GM12878 (cell line): Measurements from ENCODE around the gene MAPKAP1. TPM values are rescaled to one million over a fixed set of nuclear protein-coding genes. Genes with fewer than 3 reads are reported as not detected.

ENCODE experiments used
- ATAC-seq: fragments of 200-7000 bp; cut with Tn5 transposase; 3 replicates; pipeline ENCODE4 v1.9.1; 2020; ENCODE audit warnings: mild to moderate bottlenecking, moderate library complexity
- BruUV-seq: library from RNA; stranded (reverse); fragments of 400-500 nt; replicated peaks from 2 replicates; lab custom pipeline; 2021; lab: Mats Ljungman, UMichigan
- CTCF ChIA-PET: fragments of 300-600 bp; sonication (Branson Sonifier 250); formaldehyde crosslinking; extraction: SDS; loops from one replicate; lab custom pipeline; 2021; ENCODE audit warnings: inconsistent platforms; lab: Yijun Ruan, JAX
- POLR2A ChIA-PET: fragments of 350-600 bp; formaldehyde crosslinking; extraction: SDS; loops from one replicate; lab custom pipeline; 2021; ENCODE audit warnings: inconsistent platforms; lab: Charles Lee
- RAD21 ChIA-PET: fragments of 300-600 bp; sonication (Branson Sonifier 250); formaldehyde crosslinking; loops from one replicate; lab custom pipeline; 2023; ENCODE audit warnings: antibody characterized with exemption; ENCODE audit not compliant: unreplicated experiment; lab: Charles Lee
- SMC1A ChIA-PET: fragments of 300-600 bp; sonication (Branson Sonifier 250); formaldehyde crosslinking; loops from one replicate; lab custom pipeline; 2023; ENCODE audit not compliant: unreplicated experiment, uncharacterized antibody; lab: Charles Lee
- DNase-seq: peaks from one replicate; pipeline ENCODE4 v3.0.0-alpha.2; 2011; ENCODE audit warnings: low read depth, low spot score
- FAIRE-seq: peaks from 3 replicates; lab custom pipeline; 2011; peaks lifted over from hg19 to GRCh38; lab: Jason Lieb, UNC
- H2AFZ ChIP-seq: 2 replicates; pipeline ENCODE4 v1.6.0; 2011; ENCODE audit warnings: low read depth, low read length, control low read depth; ENCODE audit not compliant: control insufficient read depth
- H3K27ac ChIP-seq: 2 replicates; pipeline ENCODE4 v1.5.1; 2011; ENCODE audit warnings: control low read depth; ENCODE audit not compliant: control insufficient read depth, insufficient read depth
- H3K27me3 ChIP-seq, 2 experiments: replicated peaks in 1 of 2; 2 replicates each; pipeline versions ENCODE4 v1.6.0 to v1.6.1; 2011; ENCODE audit warnings: low read length in 1 of 2; ENCODE audit not compliant: control insufficient read depth in 2 of 2, insufficient read depth in 2 of 2
- H3K36me3 ChIP-seq, 2 experiments: 2 replicates each; pipeline ENCODE4 v1.5.1; 2011; ENCODE audit warnings: low read length in 1 of 2; ENCODE audit not compliant: control insufficient read depth in 2 of 2, insufficient read depth in 2 of 2
- H3K4me1 ChIP-seq: 2 replicates; pipeline ENCODE4 v1.6.1; 2011; ENCODE audit warnings: mild to moderate bottlenecking, low read length, moderate library complexity, mixed read lengths; ENCODE audit not compliant: control insufficient read depth, insufficient read depth
- H3K4me2 ChIP-seq: 2 replicates; pipeline ENCODE4 v1.6.0; 2011; ENCODE audit warnings: control low read depth; ENCODE audit not compliant: control insufficient read depth, insufficient read depth
- H3K4me3 ChIP-seq: fragments of 200-600 bp; sonication (generic); 2 replicates; pipeline ENCODE4 v1.5.1; 2016
- H3K79me2 ChIP-seq: 2 replicates; pipeline ENCODE4 v1.6.0; 2011; ENCODE audit warnings: low read length; ENCODE audit not compliant: control insufficient read depth, insufficient read depth
- H3K9ac ChIP-seq: 2 replicates; pipeline ENCODE4 v1.8.0; 2011; ENCODE audit warnings: low read length, control low read depth, mixed read lengths; ENCODE audit not compliant: control insufficient read depth, insufficient read depth
- H3K9me3 ChIP-seq: replicated peaks from 3 replicates; pipeline ENCODE4 v1.5.1; 2011; ENCODE audit warnings: mild to moderate bottlenecking, low read length; ENCODE audit not compliant: control insufficient read depth, insufficient read depth
- H4K20me1 ChIP-seq: 2 replicates; pipeline ENCODE4 v1.6.0; 2011; ENCODE audit not compliant: control insufficient read depth, insufficient read depth
- BMI1 ChIP-seq: fragments of 450-650 bp; IDR thresholded peaks from 2 replicates; pipeline ENCODE4 v1.6.1; 2016; ENCODE audit warnings: mild to moderate bottlenecking, moderate library complexity, borderline replicate concordance
- GABPA ChIP-seq: IDR thresholded peaks from 2 replicates; pipeline ENCODE4 v1.6.1; 2014; ENCODE audit warnings: antibody characterized with exemption, low read depth, mild to moderate bottlenecking, inconsistent platforms
- GATAD2B ChIP-seq: fragments of 450-650 bp; conservative IDR thresholded peaks from 2 replicates; pipeline ENCODE4 v1.6.1; 2017; ENCODE audit warnings: low read depth, mild to moderate bottlenecking, moderate library complexity
- IKZF1 ChIP-seq: fragments of 450-650 bp; conservative IDR thresholded peaks from 2 replicates; pipeline ENCODE4 v1.6.1; 2017; ENCODE audit warnings: antibody characterized with exemption, mild to moderate bottlenecking
- MEF2B ChIP-seq: fragments of 450-650 bp; IDR thresholded peaks from 2 replicates; pipeline ENCODE4 v1.6.1; 2018; ENCODE audit warnings: mild to moderate bottlenecking, moderate library complexity; ENCODE audit not compliant: partially characterized antibody, poor library complexity, severe bottlenecking
- NBN ChIP-seq: fragments of 450-650 bp; IDR thresholded peaks from 2 replicates; pipeline ENCODE4 v1.6.1; 2016
- NFXL1 ChIP-seq: fragments of 450-650 bp; IDR thresholded peaks from 2 replicates; pipeline ENCODE4 v1.6.1; 2017; ENCODE audit warnings: antibody characterized with exemption, mild to moderate bottlenecking, borderline replicate concordance
- NRF1 ChIP-seq: conservative IDR thresholded peaks from 2 replicates; pipeline ENCODE4 v1.6.1; 2011; ENCODE audit warnings: mild to moderate bottlenecking, low read depth, low read length, improper control_type of control experiment
- RFX5 ChIP-seq: IDR thresholded peaks from 2 replicates; pipeline ENCODE4 v1.6.1; 2011; ENCODE audit warnings: low read depth, low read length, improper control_type of control experiment
- STAT1 ChIP-seq: fragments of 450-650 bp; conservative IDR thresholded peaks from 2 replicates; pipeline ENCODE4 v1.6.1; 2014; ENCODE audit warnings: antibody characterized with exemption, mild to moderate bottlenecking
- TCF3 ChIP-seq: IDR thresholded peaks from 2 replicates; pipeline ENCODE4 v1.6.1; 2012; ENCODE audit warnings: low read depth, mild to moderate bottlenecking, low read length, borderline replicate concordance; ENCODE audit not compliant: insufficient read depth
- YY1 ChIP-seq: IDR thresholded peaks from 2 replicates; pipeline ENCODE4 v1.6.1; 2011; ENCODE audit warnings: low read depth, mild to moderate bottlenecking, low read length
- ZBED1 ChIP-seq: IDR thresholded peaks from 2 replicates; pipeline ENCODE4 v1.6.1; 2016; ENCODE audit warnings: borderline replicate concordance
- WGBS: methylation state at CpG from one replicate; pipeline ENCODE4 v1.1.6; 2016; ENCODE audit warnings: low lambda C conversion rate; ENCODE audit not compliant: insufficient replicate concordance, insufficient coverage; ENCODE audit errors: missing lambda C conversion rate; 5-methylcytosine and 5-hydroxymethylcytosine counted together
- in situ Hi-C: fragments of 300-500 bp; cut with MboI; formaldehyde crosslinking; loops from 9 replicates; pipeline ENCODE4 v1.14.3; 2018; ENCODE audit warnings: mixed read lengths
- intact Hi-C: fragments of 100-400 bp; cut with micrococcal nuclease; formaldehyde crosslinking; loops from one replicate; pipeline ENCODE4 v1.14.2; 2022; ENCODE audit not compliant: unreplicated experiment
- polyA plus RNA-seq, 11 experiments: library from polyadenylated mRNA; depleted of rRNA in 4 of 11; unstranded in 6 of 11; stranded (reverse) in 5 of 11; fragments of >200 nt; fragmentation: Nextera tagmentation in 4 of 11; fragmentation: Illumina TruSeq in 1 of 11; extraction: Ambion mirVana in 4 of 11; extraction: Trizol in 1 of 11; gene quantifications; 1 replicate in 1 of 11; 2 replicates in 10 of 11; pipeline versions ENCODE4 v1.2.1 to v1.2.3, GENCODE V29; 2011 to 2016; ENCODE audit warnings: inconsistent platforms in 2 of 11, missing spikeins in 2 of 11, low read depth in 1 of 11
- total RNA-seq, 4 experiments: library from RNA; depleted of rRNA in 3 of 4; stranded (reverse); fragments of >200 nt in 3 of 4; fragmentation: Illumina TruSeq in 1 of 4; extraction: Trizol in 1 of 4; gene quantifications; 2 replicates each; pipeline versions ENCODE4 v1.2.1 to v1.2.3, GENCODE V29; 2013 to 2021
- TF ChIP-seq, protein P1 (sequence below): IDR thresholded peaks from 2 replicates; pipeline ENCODE4 v1.6.1; 2011; ENCODE audit warnings: borderline replicate concordance, low read depth, mild to moderate bottlenecking, moderate library complexity, low read length; ENCODE audit not compliant: insufficient read depth, poor library complexity, severe bottlenecking
- TF ChIP-seq, protein P2 (sequence below): IDR thresholded peaks from 2 replicates; pipeline ENCODE4 v1.6.1; 2012; ENCODE audit warnings: mild to moderate bottlenecking, low read depth, low read length
- TF ChIP-seq, protein P3 (sequence below): IDR thresholded peaks from 2 replicates; pipeline ENCODE4 v1.6.1; 2012; ENCODE audit warnings: low read depth, low read length, improper control_type of control experiment

Gene MAPKAP1
- total and polyA plus RNA-seq, 10 of the 15 experiments (the other 5 are each of a cell fraction or from before 2014, with no cell fraction given): 5.1 to 188 (median 105) TPM

DNA sequence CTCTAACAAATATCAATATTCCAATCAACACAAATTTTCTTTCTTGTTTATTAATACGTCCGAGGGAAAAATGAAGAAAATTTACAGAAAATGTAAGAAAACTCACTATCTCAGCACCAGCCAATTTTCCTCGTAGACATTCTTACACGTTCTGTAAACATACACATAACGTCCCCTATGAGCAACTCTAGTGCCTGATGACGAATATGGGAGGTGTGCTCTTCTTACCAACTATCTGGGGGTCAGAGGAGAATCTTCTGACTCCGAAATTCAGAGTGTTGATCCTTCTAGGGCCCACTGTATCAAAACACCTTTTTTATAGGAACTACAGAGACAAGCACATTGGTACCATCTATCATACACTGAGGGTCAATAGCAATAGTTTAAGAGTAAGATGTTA lies 246.7 kb downstream of the MAPKAP1 start:
- Histone ChIP-seq H3K4me2 (no peak overlapping the region), H3K4me1 (no peaks in the 10 kb centered on the region), H4K20me1 (no peaks in the 10 kb centered on the region), H2AFZ (no peak overlapping the region), H3K27me3 (no peaks in the 10 kb centered on the region), H3K4me3 (no peak overlapping the region), H3K27ac (no peak overlapping the region), H3K9ac (no peak overlapping the region), H3K9me3 (peaks cover 13% of the 10 kb centered on the region), H3K79me2 (no peaks in the 10 kb centered on the region), H3K36me3 (peaks cover 6 to 18% of the 10 kb centered on the region in 2 experiments)
- no peak for FAIRE-seq
- BruUV-seq: no TSS peak
- 98% methylated on average over 7 of the region's 7 CpGs for WGBS
- no peak for ATAC-seq
- ChIA-PET POLR2A (interaction anchor here (0.6 kb wide), 1 partner anchor 1995 kb away, joined by 3 read pairs; no protein-coding TSS in a partner anchor), CTCF (no interaction called here), SMC1A (interaction anchor here (0.7 kb wide), 1 partner anchor 54 kb away, joined by 3 read pairs; no protein-coding TSS in a partner anchor), RAD21 (no interaction called here)
- intact Hi-C loops: no loop called here
- TF ChIP-seq YY1 (no peak), TCF3 (no peak), IKZF1 (no peak), MEF2B (no peak), GATAD2B (no peak), BMI1 (no peak), STAT1 (no peak), NBN (no peak), NFXL1 (no peak), ZBED1 (no peak), NRF1 (no peak), RFX5 (no peak), GABPA (no peak)
- TF ChIP-seq, protein P1, sequence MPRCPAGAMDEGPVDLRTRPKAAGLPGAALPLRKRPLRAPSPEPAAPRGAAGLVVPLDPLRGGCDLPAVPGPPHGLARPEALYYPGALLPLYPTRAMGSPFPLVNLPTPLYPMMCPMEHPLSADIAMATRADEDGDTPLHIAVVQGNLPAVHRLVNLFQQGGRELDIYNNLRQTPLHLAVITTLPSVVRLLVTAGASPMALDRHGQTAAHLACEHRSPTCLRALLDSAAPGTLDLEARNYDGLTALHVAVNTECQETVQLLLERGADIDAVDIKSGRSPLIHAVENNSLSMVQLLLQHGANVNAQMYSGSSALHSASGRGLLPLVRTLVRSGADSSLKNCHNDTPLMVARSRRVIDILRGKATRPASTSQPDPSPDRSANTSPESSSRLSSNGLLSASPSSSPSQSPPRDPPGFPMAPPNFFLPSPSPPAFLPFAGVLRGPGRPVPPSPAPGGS: no peak
- TF ChIP-seq, protein P2, sequence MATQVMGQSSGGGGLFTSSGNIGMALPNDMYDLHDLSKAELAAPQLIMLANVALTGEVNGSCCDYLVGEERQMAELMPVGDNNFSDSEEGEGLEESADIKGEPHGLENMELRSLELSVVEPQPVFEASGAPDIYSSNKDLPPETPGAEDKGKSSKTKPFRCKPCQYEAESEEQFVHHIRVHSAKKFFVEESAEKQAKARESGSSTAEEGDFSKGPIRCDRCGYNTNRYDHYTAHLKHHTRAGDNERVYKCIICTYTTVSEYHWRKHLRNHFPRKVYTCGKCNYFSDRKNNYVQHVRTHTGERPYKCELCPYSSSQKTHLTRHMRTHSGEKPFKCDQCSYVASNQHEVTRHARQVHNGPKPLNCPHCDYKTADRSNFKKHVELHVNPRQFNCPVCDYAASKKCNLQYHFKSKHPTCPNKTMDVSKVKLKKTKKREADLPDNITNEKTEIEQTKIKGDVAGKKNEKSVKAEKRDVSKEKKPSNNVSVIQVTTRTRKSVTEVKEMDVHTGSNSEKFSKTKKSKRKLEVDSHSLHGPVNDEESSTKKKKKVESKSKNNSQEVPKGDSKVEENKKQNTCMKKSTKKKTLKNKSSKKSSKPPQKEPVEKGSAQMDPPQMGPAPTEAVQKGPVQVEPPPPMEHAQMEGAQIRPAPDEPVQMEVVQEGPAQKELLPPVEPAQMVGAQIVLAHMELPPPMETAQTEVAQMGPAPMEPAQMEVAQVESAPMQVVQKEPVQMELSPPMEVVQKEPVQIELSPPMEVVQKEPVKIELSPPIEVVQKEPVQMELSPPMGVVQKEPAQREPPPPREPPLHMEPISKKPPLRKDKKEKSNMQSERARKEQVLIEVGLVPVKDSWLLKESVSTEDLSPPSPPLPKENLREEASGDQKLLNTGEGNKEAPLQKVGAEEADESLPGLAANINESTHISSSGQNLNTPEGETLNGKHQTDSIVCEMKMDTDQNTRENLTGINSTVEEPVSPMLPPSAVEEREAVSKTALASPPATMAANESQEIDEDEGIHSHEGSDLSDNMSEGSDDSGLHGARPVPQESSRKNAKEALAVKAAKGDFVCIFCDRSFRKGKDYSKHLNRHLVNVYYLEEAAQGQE: no peak
- TF ChIP-seq, protein P3, sequence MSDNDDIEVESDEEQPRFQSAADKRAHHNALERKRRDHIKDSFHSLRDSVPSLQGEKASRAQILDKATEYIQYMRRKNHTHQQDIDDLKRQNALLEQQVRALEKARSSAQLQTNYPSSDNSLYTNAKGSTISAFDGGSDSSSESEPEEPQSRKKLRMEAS: no peak
- no peak for DNase-seq
- in situ Hi-C loops: no loop called here
